SU-DHL-6 (cell line): ENCODE results near the gene TSKU.
"Not testable (repeated sequence)": the region's sequence is repeated elsewhere in the genome, so short reads cannot be mapped to it uniquely, and the experiment has no call there.

Experiments used
- CTCF ChIP-seq: fragments of 200-600 bp; sonication (generic); IDR thresholded peaks from one replicate; pipeline ENCODE4 v1.5.1; 2017; ENCODE audit warnings: antibody characterized with exemption, mild to moderate bottlenecking, low read length, moderate library complexity; ENCODE audit not compliant: insufficient read depth, poor library complexity, severe bottlenecking
- EZH2phosphoT487 ChIP-seq: fragments of 200-600 bp; sonication (generic), shearing (Covaris generic); conservative IDR thresholded peaks from 2 replicates; pipeline ENCODE4 v1.6.1; 2018; ENCODE audit warnings: mild to moderate bottlenecking, antibody characterized with exemption, low read length, moderate library complexity, mixed read lengths

- not testable (repeated sequence) for TF ChIP-seq CTCF, EZH2phosphoT487
These were observed 32.5 kb downstream of the TSKU start for GRCh38 chr11:76815678-76816077.
